OCI-LY3 (cell line): ENCODE results near the gene MFAP2.

Source experiments
- CTCF ChIP-seq: fragments of 200-600, 300-600 bp; sonication (generic); IDR thresholded peaks from 2 replicates; pipeline ENCODE4 v1.5.1; 2014; ENCODE audit warnings: antibody characterized with exemption, low read length, low read depth
- EZH2phosphoT487 ChIP-seq: fragments of 200-600 bp; shearing (Covaris generic); IDR thresholded peaks from 2 replicates; pipeline ENCODE4 v1.6.1; 2018; ENCODE audit warnings: antibody characterized with exemption, mixed run types, low read depth

- TF ChIP-seq CTCF (no peak), EZH2phosphoT487 (no peak)
These were observed 47.0 kb upstream of the MFAP2 start for GRCh38 chr1:17027403-17027802.
